IPS DF 4.7 (cell line): Measurements from ENCODE around the gene PTPRM.

ENCODE experiments used
- DNase-seq: peaks from one replicate; pipeline ENCODE4 v3.0.0-alpha.2; 2013; ENCODE audit warnings: low spot score; ENCODE audit errors: extremely low read depth

The PTPRM gene

GRCh38 chr18:8091035-8091434, 523.9 kb downstream of the PTPRM start:
- no peak for DNase-seq

DNA sequence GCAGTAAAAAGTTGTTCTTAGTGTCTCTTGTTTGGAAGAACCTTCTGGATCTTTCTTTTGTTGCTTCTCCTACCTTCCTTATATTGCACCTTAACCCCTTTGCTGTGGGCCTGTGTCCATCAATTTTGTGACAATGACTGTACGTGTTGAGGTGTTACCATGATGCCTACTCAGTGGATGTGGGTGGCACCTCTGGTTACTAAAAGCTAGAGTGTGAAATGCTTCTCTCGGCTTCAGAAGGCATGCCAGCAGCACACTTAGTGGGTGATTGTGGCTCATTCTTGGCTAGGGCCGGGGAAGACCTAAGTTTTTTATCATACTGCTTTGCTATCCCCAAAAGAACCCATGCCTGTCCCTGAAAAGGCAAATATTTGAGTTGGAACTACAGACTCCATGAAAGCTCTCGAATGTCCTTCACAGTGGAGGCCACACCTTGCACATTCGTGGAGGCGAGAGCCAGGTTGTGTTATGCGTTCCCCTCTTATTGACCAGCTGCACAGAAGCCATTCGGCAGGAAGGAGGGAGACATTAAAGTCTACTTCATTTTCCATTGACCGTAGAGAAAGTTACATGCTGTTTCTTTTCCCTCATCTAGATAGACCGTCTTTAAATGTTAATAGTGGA, 528.9 kb downstream of the PTPRM start:
- DNase-seq, result no peak

GRCh38 chr18:8097399-8097798, 530.3 kb downstream of the PTPRM start:
- DNase-seq, result no peak

- no peak for DNase-seq
Measured at GRCh38 chr18:8097927-8098326, 530.8 kb downstream of the PTPRM start.

GRCh38 chr18:8106603-8107002, 539.5 kb downstream of the PTPRM start:
- no peak for DNase-seq

GRCh38 chr18:8107426-8107825, 540.3 kb downstream of the PTPRM start:
- no peak for DNase-seq

DNA sequence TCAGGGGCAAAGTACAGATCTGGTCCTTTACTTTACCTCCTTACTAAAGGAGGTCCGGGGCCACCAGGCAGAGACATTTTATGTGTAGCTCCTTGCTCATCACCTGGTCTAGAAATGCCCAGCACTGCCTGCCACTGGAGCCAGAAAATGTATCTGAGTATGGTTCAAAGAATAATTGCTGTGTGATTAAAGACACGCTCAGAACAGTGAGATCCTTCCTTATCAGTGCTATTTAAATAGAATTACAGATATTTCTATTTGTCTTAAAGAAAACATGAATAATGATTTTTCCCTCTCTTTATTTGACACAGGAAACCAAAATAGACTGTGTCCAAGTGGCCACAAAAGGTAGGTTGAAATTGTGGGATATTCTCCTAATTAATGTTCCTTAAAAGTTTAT, 547.4 kb downstream of the PTPRM start:
- DNase-seq, result no peak

DNA sequence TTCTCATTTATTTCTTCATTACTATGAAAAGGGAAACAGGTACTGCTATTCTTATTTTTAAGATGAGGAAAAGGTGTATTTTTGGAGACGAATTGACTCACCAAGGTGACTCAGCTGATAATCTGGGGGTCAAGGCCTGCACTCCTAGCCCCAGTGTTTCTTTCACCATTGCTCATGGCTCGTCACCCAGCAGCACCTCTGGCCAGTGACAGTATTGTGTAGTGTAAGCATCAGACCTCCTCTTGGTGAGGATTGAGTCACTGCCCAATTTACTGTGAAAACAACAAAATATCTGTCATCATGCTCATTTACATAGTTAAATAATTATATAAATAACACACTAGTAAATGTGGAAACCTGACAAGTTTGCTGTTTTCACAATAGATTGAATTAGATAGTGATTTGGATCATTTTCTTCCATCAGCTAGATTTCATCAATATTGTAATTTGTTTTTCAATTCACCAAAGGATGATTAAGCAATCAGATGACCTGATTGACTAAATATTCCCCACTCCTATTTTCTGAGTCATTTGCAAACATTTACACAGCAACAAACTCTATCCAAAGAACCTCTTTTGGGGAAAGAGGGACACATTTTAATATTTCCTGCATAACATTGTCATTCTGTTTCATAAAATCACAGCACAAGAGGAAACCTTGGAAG, 549.4 kb downstream of the PTPRM start:
- DNase-seq, result no peak

GRCh38 chr18:8117006-8117371, 549.9 kb downstream of the PTPRM start:
- no peak for DNase-seq

DNA sequence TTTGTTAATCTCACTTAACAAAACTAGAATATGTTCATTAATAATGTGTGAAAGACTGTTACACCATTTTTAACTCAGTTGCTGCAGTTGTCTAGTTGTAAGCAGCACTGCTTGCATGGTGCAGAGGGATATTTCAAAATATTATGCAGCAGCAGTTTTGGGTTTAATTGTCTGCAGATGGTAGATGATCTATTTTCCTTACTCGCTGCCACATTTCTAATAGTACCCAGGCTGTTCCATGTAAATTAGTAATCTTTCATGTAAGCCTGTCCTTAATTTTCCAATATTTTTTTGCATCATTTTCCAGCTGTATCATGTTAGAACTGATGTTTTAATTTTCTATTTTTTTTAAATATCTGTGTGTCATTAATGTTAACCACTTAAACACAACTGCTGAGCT, 554.0 kb downstream of the PTPRM start:
- no peak for DNase-seq

DNA sequence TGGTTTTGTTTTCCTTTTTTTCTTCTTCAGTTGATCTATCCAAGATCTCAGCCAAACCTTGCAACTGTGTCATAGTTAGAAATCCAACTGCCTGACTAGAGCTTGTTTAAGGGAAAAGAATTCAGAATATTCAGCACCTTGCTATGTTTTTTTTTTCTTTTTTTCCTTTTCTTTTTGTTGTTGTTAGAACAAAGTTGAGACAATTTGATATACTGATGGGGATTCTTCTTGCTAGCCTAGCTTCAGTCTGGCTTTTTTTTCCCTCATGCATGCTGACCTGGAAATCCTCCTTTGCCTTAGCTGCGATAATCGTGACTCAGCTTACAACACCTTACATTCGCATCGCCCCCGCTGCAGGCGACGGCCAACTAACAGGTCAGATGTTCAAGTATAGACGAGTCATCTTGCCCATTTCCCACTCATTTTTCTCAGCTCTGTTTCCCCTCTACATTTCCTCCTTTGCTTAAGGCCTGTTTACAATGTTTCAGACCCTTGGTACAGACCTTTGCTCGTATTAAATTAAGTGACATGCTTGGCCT, 554.9 kb downstream of the PTPRM start:
- DNase-seq, result peak; percentile 3

DNA sequence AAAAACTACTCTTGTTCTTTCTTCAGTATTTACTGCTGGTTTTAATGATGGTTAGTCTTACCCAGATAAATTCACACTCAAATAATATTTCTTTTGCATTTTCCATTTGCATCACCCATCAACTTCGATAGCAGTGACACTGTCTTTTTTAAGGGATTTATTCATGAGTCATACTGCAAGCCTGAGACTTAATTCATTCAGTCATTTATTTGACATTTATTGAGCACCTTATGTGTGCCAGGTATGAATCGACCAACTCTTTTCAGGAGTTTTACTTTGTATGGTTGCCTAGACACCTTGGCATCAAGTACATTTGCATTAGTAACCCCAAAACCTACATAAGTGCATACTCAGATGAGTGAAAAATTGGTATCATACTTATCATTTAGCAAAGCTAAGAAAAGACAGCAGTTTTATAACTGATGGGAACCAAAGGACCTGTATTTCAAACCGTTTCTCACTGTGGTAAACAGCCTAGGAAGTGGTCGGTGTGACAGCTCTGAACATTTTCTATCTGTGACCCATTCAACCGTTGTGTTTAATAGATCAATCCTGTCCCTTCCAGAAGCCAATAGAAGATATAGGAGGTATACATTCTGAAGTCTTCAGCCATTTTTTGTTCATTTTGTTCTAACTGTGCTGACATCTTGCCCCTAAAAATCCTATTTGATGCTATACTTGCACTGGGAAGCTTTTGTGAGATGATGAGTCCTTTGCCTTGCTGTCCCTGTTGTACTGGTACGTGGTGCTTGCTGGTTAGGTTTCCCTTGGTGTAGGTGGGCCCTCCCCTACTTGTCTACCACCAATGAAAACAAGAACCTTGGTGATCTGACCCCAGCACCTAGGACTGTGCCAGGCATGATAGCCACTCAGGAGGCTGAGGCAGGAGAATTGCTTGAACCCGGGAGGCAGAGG, 557.4 kb downstream of the PTPRM start:
- no peak for DNase-seq

DNA sequence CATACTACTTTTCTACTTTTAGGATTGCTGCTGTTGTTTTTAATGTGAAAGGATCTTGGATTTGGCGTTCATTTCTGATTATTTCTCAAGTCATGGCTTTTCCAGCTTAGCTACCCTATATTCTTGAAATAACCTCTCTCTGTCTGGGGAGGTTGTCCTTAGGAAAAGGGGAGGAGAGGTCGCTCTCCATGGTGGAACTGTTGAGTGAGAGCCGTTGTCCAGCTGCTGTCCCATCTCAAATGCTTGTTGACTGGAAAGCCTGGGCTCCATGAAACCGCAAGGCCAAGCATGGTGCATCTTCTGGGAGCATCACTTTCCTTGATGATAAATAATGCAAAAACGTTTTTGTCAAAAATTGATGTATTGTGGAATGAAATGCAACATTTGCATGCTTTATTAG, 563.0 kb downstream of the PTPRM start:
- no peak for DNase-seq

DNA sequence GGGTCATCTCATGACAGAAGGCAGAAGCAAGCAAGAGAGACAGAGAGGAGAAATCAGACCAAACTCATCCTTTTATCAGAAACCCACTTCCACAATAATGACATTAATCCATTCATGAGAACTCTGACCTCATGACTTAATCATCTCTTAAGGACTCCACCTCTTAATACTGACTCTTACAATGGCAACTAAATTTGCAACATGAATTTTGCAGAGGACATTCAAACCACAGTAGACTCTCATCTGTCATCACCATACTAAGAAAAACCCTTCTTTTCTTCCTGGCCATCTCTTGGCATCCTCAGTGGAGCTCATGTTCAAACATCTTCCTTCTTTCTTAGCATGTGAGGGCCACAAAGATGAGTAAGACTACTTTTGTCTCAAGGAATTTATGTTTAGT, 565.9 kb downstream of the PTPRM start:
- no peak for DNase-seq

DNA sequence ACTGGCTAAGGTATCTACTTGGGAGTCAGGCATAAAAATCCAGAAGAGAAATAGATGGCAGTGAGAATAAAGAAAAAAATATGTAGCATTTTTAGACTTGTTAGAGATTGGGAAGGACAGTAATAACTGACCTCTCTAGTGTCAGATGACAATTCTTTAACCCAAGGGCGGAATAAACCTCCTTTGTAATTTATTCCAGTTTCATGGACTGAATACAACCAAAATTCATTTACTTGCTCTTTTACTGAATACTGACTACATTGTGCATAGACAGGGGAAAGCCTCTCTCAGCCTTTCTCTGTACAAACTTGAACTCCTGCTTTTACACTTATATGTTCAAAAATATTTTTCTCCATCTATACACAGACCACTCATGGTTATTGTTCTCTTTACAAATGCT, 566.8 kb downstream of the PTPRM start:
- no peak for DNase-seq

GRCh38 chr18:8139127-8139527, 572.0 kb downstream of the PTPRM start:
- no peak for DNase-seq

GRCh38 chr18:8139891-8140406, 572.8 kb downstream of the PTPRM start:
- DNase-seq, result no peak

DNA sequence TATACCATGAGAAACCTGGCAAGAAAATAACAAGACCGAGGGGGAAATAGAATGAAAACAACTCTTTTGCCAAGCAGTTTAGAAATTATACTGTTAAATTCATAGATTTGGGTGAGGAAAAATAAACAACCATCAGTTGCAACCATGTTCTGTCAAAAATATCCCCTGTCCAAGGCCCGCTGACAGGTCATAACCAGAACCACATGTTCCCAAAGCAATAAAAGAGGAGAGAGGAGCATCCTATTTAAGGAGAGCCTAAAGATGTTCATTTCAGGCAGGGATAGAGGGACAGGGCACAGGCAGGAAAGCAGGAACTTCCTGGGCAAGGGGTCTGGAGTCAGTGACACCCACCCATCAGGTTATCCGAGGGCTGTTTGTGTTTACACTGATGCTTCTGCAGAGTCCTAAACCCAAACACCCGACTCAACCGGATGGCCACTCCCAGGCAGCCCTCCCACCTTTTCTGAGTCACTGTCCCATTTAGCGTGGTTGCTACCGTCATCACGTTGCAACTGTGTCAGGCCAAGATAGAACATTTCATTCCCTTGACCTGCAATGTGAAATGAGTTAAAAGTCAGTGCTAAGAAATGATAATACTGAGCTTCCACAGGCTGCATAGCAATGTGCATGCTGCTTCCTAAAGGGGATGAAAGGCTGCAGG, 573.9 kb downstream of the PTPRM start:
- no peak for DNase-seq

DNA sequence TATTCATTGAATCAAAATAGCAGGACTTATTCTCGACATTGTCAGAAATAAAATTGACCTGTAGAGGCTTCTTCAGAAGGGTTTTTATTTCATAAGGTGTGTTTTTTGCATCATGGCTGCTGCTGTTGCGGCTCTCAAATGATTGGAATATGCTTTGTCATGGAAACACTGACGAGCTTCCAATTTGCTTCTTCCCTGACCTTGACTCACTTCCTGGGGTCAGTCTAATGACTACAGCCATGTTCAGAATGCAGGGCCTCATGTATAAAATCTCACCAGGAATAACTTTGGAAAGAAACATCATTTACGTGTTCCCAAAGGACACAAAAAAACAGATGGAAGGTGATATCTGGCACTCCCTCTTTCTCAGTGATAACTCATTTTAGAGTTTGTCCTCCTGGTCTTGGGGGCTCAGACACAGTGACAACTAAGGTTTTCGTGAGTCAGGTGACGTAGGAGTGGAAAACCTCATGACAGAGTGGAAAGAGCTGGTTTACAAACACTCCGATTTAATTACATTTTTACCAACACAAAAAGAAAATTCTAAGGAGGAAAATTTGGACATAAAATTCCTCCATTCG, 575.1 kb downstream of the PTPRM start:
- no peak for DNase-seq

DNA sequence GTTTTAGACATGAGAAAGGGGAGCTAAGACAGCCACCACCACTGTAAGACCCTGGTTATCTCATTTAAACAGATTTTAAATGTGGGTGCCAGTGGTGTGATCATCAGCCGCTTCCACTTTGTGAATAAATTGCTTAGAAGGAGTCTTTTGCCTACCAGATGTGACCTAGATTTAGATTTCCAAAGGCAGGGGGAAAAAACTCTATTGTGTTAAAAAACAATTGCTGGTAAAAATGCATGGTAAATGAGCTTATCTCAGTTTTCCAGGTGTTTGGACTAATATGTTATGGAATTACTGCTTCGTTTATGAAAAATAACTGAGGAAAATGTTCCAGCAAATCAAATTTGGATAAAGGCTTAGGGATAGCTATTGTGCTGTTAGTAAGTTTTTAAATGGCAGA, 575.8 kb downstream of the PTPRM start:
- no peak for DNase-seq

DNA sequence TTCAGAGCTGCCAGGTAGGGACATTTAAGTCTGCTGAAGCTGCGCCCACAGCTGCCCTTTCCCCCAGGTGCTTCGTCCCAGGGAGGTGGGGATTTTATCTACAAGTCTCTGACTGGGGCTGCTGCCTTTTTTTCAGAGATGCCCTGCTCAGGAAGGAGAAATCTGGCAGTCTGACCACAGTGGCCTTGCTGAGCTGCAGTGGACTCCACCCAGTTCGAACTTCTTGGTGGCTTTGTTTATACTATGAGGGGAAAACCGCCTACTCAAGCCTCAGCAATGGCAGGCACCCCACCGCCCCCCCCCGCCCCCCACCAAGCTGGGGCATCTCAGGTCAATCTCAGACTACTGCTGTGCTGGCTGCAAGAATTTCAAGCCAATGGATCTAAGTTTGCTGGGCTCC, 584.1 kb downstream of the PTPRM start:
- DNase-seq, result no peak
